HG03159 (cell line): Measurements from ENCODE around the gene PALD1.
A peak's percentile ranks its signal among the peaks of the same experiment; 100 is the strongest.

ENCODE experiments used
- ATAC-seq: cut with Tn5 transposase; IDR thresholded peaks from one replicate; pipeline ENCODE4 v1.9.1; 2021; ENCODE audit warnings: mild to moderate bottlenecking, moderate library complexity; ENCODE audit not compliant: unreplicated experiment

Gene PALD1

GRCh38 chr10:70552586-70552985 is 74.0 kb downstream of the PALD1 start:
- ATAC-seq, result no peak

- no peak for ATAC-seq
These were observed 76.8 kb downstream of the PALD1 start for GRCh38 chr10:70555371-70555770.

DNA sequence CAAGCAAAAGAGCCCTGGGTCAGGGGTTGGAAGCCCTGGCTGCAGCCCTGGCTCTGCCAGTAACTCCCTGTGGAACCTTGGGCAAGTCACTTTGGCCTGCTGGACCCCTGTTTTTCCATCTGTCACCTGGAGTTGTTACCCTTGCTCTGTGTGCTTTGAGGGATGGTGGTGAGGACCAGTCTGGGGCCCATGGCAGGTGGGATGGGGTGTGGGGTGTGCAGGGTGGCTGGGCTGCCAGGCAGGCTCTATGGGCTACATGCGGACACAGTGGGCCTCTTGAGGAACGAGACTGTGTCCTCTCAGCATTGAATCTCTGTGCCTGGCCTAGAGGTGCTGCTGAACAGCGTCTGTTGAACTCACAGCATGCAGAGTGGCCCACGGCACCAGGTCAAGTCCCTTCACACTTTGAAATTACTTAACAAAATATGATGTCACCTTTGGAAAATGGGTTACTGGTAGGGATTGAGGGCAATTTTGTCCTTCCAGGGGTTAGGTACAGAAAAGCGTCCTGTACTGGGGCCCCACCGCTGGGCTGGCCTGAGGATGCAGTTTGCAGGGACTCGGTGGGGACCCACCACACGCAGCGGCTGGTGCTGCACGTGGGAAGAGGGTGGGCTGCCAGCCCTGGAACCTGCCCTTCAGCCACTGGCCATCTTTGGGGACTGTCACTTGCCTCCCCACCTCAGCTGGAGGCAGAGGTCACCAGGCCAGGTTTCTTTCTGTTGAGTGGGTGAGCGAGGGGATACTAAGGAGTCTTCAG is 78.7 kb downstream of the PALD1 start:
- no peak for ATAC-seq

GRCh38 chr10:70557876-70558275 is 79.3 kb downstream of the PALD1 start:
- ATAC-seq, result no peak

GRCh38 chr10:70558295-70558694 is 79.7 kb downstream of the PALD1 start:
- ATAC-seq, result no peak

DNA sequence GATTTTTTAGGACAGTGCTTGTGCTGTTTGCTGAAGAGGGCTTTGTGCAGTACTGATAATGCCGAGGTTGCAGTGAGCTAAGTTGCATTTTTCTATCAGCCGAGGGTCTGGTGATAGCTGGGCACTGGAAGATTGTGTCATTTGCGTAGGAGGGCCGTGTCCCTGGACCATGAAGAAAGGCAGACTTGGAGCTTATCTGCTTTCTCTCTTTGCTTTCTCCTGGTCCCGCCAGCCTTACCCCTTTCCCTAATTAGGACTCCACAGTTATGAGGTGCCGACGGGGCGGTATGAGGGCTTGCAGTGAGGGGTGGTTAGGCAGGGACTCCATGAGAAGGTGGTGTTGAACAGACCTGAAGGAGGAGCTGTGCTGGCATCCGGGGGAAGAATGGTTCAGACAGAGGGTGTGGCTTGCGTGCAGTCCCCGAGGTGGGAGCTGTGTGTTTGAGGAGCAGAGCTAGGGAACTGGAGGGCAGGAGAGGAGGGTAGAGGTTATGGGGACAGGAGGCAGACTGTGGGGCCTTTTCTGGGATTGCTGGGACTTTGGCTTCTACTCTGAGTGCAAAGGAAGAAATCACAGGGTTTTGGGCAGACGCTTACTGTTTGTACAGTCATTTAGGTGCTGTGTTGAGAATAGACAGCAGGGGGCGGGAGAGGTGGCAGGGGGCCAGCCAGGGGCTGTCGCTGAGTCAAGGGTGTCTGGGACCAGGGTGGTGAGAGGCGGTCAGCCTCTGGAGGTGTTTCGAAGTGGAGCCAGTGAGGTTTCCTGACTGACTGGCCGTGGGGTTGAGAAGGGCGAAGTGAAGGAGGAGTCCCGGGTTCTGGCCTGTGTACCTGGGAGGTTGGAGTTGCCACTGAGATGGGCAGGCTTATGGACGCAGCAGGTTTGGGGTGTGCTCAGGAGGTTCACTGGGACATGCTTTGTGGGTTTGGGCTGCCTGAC is 80.6 kb downstream of the PALD1 start:
- ATAC-seq, result peak; percentile 76

DNA sequence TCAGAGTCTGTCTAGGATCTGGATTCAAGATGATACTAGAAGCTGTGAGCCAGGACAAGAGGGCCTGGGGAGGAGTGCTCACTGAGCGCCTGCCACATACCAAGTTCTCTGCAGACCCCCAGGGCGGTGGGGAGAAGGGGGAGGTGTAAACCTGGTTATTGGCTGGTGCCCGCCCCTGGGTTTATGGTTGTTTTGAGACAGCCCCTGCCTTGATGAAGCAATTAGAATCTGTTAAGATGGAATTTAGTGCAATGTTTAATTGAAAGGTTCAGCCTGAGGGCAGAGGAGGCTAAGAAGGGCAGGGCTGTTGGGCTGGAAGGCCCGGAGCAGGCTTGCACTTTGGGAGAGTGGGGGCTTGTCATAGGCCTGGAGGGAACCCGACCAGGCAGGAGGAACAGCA is 81.3 kb downstream of the PALD1 start:
- no peak for ATAC-seq

GRCh38 chr10:70560511-70560941 is 82.0 kb downstream of the PALD1 start:
- no peak for ATAC-seq

GRCh38 chr10:70561070-70561469 is 82.5 kb downstream of the PALD1 start:
- ATAC-seq, result no peak

- no peak for ATAC-seq
These were observed 83.0 kb downstream of the PALD1 start for GRCh38 chr10:70561558-70561957.

DNA sequence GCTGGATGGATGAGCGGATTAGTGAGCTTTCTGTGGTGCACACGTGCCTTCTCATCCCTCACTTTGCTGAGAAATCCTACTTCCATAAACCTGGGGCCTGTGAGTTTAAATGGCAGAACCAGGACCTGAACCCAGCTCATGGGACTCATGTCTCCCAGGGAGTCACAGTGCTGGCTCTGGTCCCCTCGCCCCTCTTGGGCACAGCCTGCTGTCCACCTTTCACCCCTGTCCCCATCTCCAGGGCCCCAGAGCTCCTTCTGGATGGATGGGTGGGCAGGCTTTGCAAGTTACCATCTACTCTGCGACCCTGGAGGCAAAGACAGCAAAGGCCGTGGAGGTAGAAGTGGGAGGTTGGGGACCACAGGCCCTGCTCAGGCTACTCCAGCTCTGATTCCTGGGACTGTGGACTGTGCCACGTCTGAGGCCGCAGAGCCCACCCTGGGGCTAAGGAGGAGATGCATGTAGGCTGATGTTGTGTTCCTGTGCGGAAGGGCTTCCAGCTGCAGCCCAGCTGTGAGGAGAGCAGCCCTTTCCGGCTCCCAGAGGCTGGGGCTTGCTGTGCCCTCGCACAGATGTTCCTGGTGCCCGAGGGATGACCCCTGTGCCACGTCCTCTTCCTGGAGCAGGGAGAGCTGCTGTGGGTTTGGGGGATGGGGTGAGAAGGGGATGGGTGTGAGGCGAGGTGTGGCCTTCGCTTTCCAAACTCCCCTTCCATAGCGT is 83.6 kb downstream of the PALD1 start:
- no peak for ATAC-seq

- no peak for ATAC-seq
These were observed 84.7 kb downstream of the PALD1 start for GRCh38 chr10:70563230-70563629.

GRCh38 chr10:70564113-70564725 is 85.7 kb downstream of the PALD1 start:
- ATAC-seq, result no peak

DNA sequence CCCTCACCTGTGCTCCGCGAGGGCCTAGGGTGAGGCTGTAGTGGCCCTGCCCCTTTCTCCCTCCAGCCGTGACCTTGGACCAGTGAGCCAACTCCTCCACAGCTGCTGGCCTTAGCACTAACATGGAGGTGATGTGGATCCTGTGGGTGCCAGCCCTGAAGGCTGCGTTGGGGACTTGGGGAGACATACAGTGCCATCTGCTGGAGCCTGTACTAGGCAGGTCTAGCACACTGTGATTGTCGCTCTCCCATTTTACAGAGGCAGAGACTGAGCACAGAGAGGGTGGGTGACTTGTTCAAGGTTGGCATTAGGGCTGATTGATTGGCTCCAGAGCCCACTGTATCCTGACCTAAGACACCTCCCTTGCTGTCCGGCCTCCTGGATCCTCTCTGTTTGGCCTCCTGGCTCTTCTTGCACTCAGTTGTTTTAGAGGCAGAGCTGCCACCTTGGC is 86.4 kb downstream of the PALD1 start:
- no peak for ATAC-seq

DNA sequence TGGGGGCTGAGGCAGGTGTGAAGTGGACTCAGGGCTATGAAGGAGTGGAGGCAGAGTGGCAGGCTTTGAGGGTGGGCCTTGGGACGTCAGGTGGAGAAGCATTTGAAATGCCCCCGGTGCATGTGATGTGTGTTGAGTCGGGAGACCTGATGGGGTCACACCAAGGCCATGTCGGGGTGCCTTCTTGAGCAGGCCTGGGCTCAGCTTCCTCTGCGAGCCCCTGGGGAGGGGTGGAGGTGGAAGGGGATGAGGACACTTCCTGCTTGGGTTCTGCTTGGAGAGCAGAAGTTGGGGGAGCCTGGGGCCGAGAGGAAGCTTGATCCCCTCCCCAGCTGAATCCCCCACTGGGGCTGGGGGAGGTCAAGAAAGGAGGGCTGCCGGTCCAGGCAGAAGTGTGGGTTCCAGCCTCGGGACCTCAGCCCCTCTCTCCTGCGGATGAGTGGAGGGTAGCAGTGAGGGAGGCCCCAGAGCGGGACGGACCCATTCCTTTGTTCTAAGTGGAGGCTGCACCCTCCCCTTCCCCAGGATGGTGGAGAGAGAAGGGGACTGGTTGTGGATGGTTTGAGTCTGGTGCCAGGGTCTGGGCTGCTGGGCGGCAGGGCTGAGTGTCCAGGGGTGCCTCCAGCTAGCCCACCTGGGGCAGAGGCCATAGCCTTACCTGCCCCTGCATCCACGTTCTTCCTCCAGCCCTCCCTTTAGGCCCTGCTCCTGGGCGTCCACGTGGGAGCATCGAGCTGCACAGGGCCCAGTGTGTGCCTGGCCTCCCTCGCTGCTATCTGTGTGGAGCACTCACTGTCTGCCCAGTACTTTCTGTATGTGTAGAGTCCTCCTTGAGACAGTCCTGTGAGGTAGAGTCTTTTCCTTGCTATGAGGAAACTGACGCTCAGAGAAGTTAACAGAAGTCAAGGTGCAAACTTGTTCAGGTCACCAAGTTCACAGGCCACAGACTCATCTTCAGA is 87.3 kb downstream of the PALD1 start:
- ATAC-seq, result no peak

DNA sequence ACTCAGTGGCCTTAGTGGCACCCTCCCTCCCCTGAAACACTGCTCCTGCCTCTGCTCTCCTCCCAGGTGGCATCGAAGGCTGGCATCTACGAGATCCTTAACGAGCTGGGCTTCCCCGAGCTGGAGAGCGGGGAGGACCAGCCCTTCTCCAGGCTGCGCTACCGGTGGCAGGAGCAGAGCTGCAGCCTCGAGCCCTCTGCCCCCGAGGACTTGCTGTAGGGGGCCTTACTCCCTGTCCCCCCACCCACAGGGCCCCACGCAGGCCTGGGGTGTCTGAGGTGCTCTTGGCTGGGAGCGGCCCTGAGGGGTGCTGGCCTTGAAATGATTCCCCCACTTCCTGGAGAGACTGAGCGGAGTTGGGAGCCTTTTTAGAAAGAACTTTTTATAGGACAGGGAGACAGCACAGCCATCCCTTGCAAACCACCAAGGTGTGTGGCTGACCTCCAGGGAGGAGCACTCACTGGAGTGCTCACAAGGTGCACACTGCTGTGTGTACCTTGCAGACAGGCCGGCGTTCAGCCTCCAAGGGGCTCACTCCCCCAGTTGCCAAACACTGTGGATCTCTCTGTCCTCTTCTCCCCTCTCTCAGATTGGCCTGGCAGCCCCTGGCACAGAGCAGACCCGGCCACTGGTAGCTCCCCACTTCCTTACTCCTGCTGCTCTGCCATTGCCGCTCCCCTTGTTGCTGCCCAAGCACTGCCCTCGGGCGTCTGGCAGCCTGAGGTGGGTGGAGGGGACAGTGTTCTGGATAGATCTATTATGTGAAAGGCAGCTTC is 88.1 kb downstream of the PALD1 start:
- ATAC-seq, result no peak

DNA sequence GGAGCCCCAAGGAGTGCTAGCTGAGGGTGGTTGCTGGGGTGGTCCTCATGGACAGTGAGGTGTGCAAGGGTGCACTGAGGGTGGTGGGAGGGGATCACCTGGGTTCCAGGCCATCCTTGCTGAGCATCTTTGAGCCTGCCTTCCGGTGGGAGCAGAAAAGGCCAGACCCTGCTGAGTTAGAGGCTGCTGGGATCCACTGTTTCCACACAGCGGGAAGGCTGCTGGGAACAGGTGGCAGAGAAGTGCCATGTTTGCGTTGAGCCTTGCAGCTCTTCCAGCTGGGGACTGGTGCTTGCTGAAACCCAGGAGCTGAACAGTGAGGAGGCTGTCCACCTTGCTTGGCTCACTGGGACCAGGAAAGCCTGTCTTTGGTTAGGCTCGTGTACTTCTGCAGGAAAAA is 89.0 kb downstream of the PALD1 start:
- no peak for ATAC-seq

GRCh38 chr10:70568113-70568512 is 89.5 kb downstream of the PALD1 start:
- no peak for ATAC-seq
